Type B pancreatic cell (in vitro differentiated cells): ENCODE results near the gene TMTC2. TPM values are rescaled to one million over a fixed set of nuclear protein-coding genes. Genes with fewer than 3 reads are reported as not detected.

ENCODE experiments used
- DNase-seq: peaks from one replicate; pipeline ENCODE4 v3.0.0; 2021; ENCODE audit warnings: mixed read lengths; ENCODE audit not compliant: unreplicated experiment; ENCODE audit errors: extremely low spot score
- H3K27ac Mint-ChIP-seq: 2 replicates; pipeline ENCODE4 v1.8.0; 2021; ENCODE audit warnings: mild to moderate bottlenecking, mixed read lengths
- H3K27me3 Mint-ChIP-seq: 2 replicates; pipeline ENCODE4 v1.8.0; 2021; ENCODE audit warnings: mixed read lengths
- H3K36me3 Mint-ChIP-seq: 2 replicates; pipeline ENCODE4 v1.8.0; 2021; ENCODE audit warnings: mixed read lengths
- H3K4me1 Mint-ChIP-seq: one replicate; pipeline ENCODE4 v1.8.0; 2021; ENCODE audit warnings: mixed read lengths; ENCODE audit not compliant: unreplicated experiment
- H3K4me3 Mint-ChIP-seq: 2 replicates; pipeline ENCODE4 v1.8.0; 2021; ENCODE audit warnings: mild to moderate bottlenecking, mixed read lengths
- H3K9me3 Mint-ChIP-seq: 2 replicates; pipeline ENCODE4 v1.8.0; 2021; ENCODE audit warnings: mixed read lengths
- CTCF ChIP-seq: fragments of 200-600 bp; sonication (generic); conservative IDR thresholded peaks from 2 replicates; pipeline ENCODE4 v1.5.0; 2021; ENCODE audit warnings: antibody characterized with exemption, mild to moderate bottlenecking
- total RNA-seq: library from RNA; stranded (reverse); gene quantifications from 2 replicates; pipeline ENCODE4 v1.2.1, GENCODE V29; 2021; ENCODE audit warnings: low replicate concordance

The TMTC2 gene
- total RNA-seq, 1 donor from 2014 or later = 31.0 TPM

- Mint-ChIP-seq H3K36me3 (peaks cover 14% of the 10 kb centered on the region), H3K4me1 (peaks cover 18% of the 10 kb centered on the region), H3K27me3 (no peaks in the 10 kb centered on the region), H3K9me3 (no peaks in the 10 kb centered on the region), H3K27ac (no peak overlapping the region), H3K4me3 (no peak overlapping the region)
- TF ChIP-seq CTCF = no peak
- DNase-seq = no peak
These were observed 279.4 kb downstream of the TMTC2 start for GRCh38 chr12:82966001-82966559.

- H3K36me3 Mint-ChIP-seq = peaks cover 14% of the 10 kb centered on the region
- H3K4me1 Mint-ChIP-seq = peaks cover 24% of the 10 kb centered on the region
- no peak overlapping the region for H3K4me3 Mint-ChIP-seq
- DNase-seq = no peak
- H3K9me3 Mint-ChIP-seq = no peaks in the 10 kb centered on the region
- H3K27me3 Mint-ChIP-seq = no peaks in the 10 kb centered on the region
- no peak overlapping the region for H3K27ac Mint-ChIP-seq
- TF ChIP-seq CTCF = no peak
These were observed 282.1 kb downstream of the TMTC2 start for GRCh38 chr12:82968631-82969367.

- no peak for TF ChIP-seq CTCF
- DNase-seq = no peak
- Mint-ChIP-seq H3K4me1 (peaks cover 18% of the 10 kb centered on the region), H3K9me3 (no peaks in the 10 kb centered on the region), H3K36me3 (peaks cover 14% of the 10 kb centered on the region), H3K4me3 (no peak overlapping the region), H3K27ac (no peak overlapping the region), H3K27me3 (no peaks in the 10 kb centered on the region)
These were observed 283.9 kb downstream of the TMTC2 start for GRCh38 chr12:82970614-82971013.

- H3K9me3 Mint-ChIP-seq = no peaks in the 10 kb centered on the region
- no peak overlapping the region for H3K27ac Mint-ChIP-seq
- no peak for TF ChIP-seq CTCF
- H3K27me3 Mint-ChIP-seq = no peaks in the 10 kb centered on the region
- H3K4me3 Mint-ChIP-seq = no peak overlapping the region
- no peak for DNase-seq
- H3K4me1 Mint-ChIP-seq = peaks cover 18% of the 10 kb centered on the region
- H3K36me3 Mint-ChIP-seq = peaks cover 13% of the 10 kb centered on the region
These were observed 284.9 kb downstream of the TMTC2 start for GRCh38 chr12:82971584-82971983.

GRCh38 chr12:82972624-82973023 lies 285.9 kb downstream of the TMTC2 start:
- no peak for TF ChIP-seq CTCF
- Mint-ChIP-seq H3K4me3 (no peak overlapping the region), H3K27me3 (no peaks in the 10 kb centered on the region), H3K27ac (no peak overlapping the region), H3K9me3 (no peaks in the 10 kb centered on the region), H3K4me1 (peaks cover 18% of the 10 kb centered on the region), H3K36me3 (peaks cover 15% of the 10 kb centered on the region)
- no peak for DNase-seq
